ENCODE measurements around the gene HECTD4. TPM values are rescaled to one million over a fixed set of nuclear protein-coding genes. Genes with fewer than 3 reads are reported as not detected.

HECTD4 gene
- total and polyA plus RNA-seq, 4 donors, result 4.3 to 80.1 (median 25.5) TPM

DNA sequence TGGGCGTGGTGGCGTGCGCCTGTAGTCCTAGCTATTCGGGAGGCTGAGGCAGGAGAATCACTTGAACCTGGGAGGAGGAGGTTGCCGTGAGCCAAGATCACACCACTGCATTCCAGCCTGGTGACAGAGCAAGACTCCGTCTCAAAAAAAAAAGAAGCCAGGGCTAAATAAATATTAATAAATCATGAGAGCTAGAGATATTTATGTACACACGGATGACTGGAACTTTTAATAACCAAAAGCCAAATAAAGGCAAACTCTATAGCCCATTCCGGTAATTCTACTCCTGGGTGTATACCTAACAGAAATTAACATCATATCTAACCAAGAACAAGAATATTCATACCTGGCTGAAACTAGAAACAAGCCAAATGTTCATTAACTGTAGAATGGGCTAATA lies 264.5 kb downstream of the HECTD4 start:
- TF ChIP-seq GABPA (IDR thresholded peaks at IDR 0.05 in 1 of 2, conservative IDR thresholded peaks at IDR 0.05 in 1 of 2), result no peak
- no peak for TF ChIP-seq FOXA2 (IDR thresholded peaks at IDR 0.05)
- TF ChIP-seq, protein P1, sequence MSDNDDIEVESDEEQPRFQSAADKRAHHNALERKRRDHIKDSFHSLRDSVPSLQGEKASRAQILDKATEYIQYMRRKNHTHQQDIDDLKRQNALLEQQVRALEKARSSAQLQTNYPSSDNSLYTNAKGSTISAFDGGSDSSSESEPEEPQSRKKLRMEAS (IDR thresholded peaks at IDR 0.05), result no peak
- TF ChIP-seq, protein P2, sequence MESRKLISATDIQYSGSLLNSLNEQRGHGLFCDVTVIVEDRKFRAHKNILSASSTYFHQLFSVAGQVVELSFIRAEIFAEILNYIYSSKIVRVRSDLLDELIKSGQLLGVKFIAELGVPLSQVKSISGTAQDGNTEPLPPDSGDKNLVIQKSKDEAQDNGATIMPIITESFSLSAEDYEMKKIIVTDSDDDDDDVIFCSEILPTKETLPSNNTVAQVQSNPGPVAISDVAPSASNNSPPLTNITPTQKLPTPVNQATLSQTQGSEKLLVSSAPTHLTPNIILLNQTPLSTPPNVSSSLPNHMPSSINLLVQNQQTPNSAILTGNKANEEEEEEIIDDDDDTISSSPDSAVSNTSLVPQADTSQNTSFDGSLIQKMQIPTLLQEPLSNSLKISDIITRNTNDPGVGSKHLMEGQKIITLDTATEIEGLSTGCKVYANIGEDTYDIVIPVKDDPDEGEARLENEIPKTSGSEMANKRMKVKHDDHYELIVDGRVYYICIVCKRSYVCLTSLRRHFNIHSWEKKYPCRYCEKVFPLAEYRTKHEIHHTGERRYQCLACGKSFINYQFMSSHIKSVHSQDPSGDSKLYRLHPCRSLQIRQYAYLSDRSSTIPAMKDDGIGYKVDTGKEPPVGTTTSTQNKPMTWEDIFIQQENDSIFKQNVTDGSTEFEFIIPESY (IDR thresholded peaks at IDR 0.05), result no peak
- TF ChIP-seq NR2F2 (IDR thresholded peaks at IDR 0.05), result no peak
- TF ChIP-seq SP1 (IDR thresholded peaks at IDR 0.05), result no peak
- TF ChIP-seq, protein P3, sequence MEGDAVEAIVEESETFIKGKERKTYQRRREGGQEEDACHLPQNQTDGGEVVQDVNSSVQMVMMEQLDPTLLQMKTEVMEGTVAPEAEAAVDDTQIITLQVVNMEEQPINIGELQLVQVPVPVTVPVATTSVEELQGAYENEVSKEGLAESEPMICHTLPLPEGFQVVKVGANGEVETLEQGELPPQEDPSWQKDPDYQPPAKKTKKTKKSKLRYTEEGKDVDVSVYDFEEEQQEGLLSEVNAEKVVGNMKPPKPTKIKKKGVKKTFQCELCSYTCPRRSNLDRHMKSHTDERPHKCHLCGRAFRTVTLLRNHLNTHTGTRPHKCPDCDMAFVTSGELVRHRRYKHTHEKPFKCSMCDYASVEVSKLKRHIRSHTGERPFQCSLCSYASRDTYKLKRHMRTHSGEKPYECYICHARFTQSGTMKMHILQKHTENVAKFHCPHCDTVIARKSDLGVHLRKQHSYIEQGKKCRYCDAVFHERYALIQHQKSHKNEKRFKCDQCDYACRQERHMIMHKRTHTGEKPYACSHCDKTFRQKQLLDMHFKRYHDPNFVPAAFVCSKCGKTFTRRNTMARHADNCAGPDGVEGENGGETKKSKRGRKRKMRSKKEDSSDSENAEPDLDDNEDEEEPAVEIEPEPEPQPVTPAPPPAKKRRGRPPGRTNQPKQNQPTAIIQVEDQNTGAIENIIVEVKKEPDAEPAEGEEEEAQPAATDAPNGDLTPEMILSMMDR (IDR thresholded peaks at IDR 0.05; ENCODE audit: low read depth, low read length, missing input control), result no peak
- TF ChIP-seq TAF1 (conservative IDR thresholded peaks at IDR 0.05), result no peak
- no peak for TF ChIP-seq HNF4G (IDR thresholded peaks at IDR 0.05)
- no peak for TF ChIP-seq FOXA1 (IDR thresholded peaks at IDR 0.05)
- no peak for TF ChIP-seq RXRA (IDR thresholded peaks at IDR 0.05)
- TF ChIP-seq HNF4A (conservative IDR thresholded peaks at IDR 0.05), result no peak
- TF ChIP-seq, protein P4, sequence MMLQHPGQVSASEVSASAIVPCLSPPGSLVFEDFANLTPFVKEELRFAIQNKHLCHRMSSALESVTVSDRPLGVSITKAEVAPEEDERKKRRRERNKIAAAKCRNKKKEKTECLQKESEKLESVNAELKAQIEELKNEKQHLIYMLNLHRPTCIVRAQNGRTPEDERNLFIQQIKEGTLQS (IDR thresholded peaks at IDR 0.05), result no peak
- TF ChIP-seq JUND (IDR thresholded peaks at IDR 0.05), result no peak
- no peak for TF ChIP-seq YY1 (IDR thresholded peaks at IDR 0.05)
- no peak overlapping the region for H3K9ac ChIP-seq (ENCODE audit: low read depth in 1 of 2, low read length in 2 of 2)
- no peak for DNase-seq (ENCODE audit: low spot score)
- H3K9me3 ChIP-seq (ENCODE audit: control insufficient read depth in 4 of 4, low read length in 3 of 4), result no peaks in the 10 kb centered on the region
- H3K36me3 ChIP-seq (ENCODE audit: control insufficient read depth in 4 of 4, insufficient read depth in 3 of 4, low read depth in 1 of 4, low read length in 3 of 4), result no peaks in the 10 kb centered on the region
- no peaks in the 10 kb centered on the region for H3K27me3 ChIP-seq (ENCODE audit: control insufficient read depth in 4 of 4, insufficient read depth in 4 of 4, low read length in 3 of 4)
- peaks cover 0 to 3% (median 0%) of the 10 kb centered on the region in 4 donors for H3K4me1 ChIP-seq (ENCODE audit: control insufficient read depth in 4 of 4, insufficient read depth in 4 of 4, low read length in 3 of 4)
- H3K4me3 ChIP-seq (ENCODE audit: low read depth in 1 of 3, low read length in 3 of 3), result no peak overlapping the region
- no peak overlapping the region for H3K27ac ChIP-seq (ENCODE audit: low read depth in 1 of 2, low read length in 2 of 2)
- 92% methylated on average over 8 of the region's 8 CpGs for WGBS

DNA sequence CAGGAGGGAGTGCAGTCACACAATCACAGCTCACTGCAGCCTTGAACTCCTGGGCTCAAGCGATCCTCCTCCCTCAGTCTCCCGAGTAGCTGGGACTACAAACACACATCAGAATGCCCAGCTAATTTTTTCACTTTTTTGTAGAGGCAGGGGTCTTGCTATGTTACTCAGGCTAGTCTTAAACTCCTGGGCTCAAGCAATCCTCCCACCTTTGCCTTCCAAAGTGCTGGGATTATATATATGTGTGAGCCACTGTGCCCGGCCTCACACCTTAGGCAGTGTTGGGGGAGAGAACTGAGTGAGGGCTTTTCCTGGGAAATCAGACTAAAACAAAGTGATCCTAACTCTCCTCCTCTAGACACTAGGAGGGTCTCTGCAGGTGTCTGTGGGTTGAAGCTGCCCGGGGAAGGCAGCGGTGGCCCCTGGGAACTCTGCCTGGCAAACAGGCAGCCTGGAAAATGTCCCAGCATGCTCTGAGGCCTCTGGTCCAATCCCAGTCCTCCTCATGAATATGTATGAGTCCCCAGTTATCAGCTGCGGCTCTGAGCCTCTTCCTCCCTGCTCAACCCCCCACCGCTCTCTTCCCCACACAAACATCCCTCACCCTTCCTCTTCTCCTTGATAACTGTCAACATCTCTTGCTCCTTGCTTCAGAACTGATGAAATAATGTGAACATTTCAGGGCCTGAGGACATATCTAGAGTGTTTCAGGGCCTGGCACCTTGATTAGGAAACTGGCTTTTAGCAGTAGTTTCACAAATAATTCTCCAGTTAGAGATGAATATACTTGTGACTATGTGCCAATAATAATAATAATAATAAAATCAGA lies 265.8 kb downstream of the HECTD4 start:
- Histone ChIP-seq H3K4me1 (ENCODE audit: control insufficient read depth in 4 of 4, insufficient read depth in 4 of 4, low read length in 3 of 4) (peaks cover 0 to 3% (median 0%) of the 10 kb centered on the region in 4 donors), H3K27me3 (ENCODE audit: control insufficient read depth in 4 of 4, insufficient read depth in 4 of 4, low read length in 3 of 4) (no peaks in the 10 kb centered on the region), H3K27ac (ENCODE audit: low read depth in 1 of 2, low read length in 2 of 2) (peak overlapping the region in 1 of 2 donors; percentile 57), H3K4me3 (ENCODE audit: low read depth in 1 of 3, low read length in 3 of 3) (no peak overlapping the region), H3K9me3 (ENCODE audit: control insufficient read depth in 4 of 4, low read length in 3 of 4) (no peaks in the 10 kb centered on the region), H3K36me3 (ENCODE audit: control insufficient read depth in 4 of 4, insufficient read depth in 3 of 4, low read depth in 1 of 4, low read length in 3 of 4) (no peaks in the 10 kb centered on the region), H3K9ac (ENCODE audit: low read depth in 1 of 2, low read length in 2 of 2) (peak overlapping the region in 1 of 2 donors; percentile 36)
- 52% methylated on average over 7 of the region's 7 CpGs for WGBS
- DNase-seq (ENCODE audit: low spot score), result peak; percentile 72
- TF ChIP-seq SP1 (IDR thresholded peaks at IDR 0.05) (peak; percentile 30), GABPA (IDR thresholded peaks at IDR 0.05 in 1 of 2, conservative IDR thresholded peaks at IDR 0.05 in 1 of 2) (no peak)

Data from liver (tissue), 9 donors.